Measurements from ENCODE around the gene CITED4.

DNA sequence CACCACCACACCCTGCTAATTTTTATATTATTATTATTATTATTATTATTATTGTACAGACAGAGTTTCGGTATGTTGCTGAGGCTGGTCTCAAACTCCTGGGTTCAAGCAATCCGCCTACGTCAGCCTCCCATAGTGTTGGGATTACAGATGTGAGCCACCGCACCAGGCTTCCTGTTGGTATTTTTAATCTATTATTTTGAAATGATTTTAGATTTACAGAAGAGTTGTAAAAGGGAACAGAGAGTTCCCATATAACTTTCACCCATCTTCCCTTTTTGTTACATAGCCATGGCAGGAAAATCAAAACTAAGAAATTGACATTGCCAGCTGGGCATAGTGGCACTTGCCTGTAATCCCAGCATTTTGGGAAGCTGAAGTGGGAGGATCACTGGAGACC lies 42.9 kb upstream of the CITED4 start:
- TF ChIP-seq, protein P1, sequence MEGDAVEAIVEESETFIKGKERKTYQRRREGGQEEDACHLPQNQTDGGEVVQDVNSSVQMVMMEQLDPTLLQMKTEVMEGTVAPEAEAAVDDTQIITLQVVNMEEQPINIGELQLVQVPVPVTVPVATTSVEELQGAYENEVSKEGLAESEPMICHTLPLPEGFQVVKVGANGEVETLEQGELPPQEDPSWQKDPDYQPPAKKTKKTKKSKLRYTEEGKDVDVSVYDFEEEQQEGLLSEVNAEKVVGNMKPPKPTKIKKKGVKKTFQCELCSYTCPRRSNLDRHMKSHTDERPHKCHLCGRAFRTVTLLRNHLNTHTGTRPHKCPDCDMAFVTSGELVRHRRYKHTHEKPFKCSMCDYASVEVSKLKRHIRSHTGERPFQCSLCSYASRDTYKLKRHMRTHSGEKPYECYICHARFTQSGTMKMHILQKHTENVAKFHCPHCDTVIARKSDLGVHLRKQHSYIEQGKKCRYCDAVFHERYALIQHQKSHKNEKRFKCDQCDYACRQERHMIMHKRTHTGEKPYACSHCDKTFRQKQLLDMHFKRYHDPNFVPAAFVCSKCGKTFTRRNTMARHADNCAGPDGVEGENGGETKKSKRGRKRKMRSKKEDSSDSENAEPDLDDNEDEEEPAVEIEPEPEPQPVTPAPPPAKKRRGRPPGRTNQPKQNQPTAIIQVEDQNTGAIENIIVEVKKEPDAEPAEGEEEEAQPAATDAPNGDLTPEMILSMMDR (IDR thresholded peaks at IDR 0.05; ENCODE audit: poor library complexity, severe bottlenecking) = no peak
- TF ChIP-seq EP300 (conservative IDR thresholded peaks at IDR 0.05; ENCODE audit: poor library complexity, severe bottlenecking) (no peak), RAD21 (conservative IDR thresholded peaks at IDR 0.05) (no peak)
